ENCODE data around the gene PRDM16. TPM values are rescaled to one million over a fixed set of nuclear protein-coding genes. Genes with fewer than 3 reads are reported as not detected.

PRDM16 gene
- total RNA-seq, 1 experiment from 2014 or later = 0.17 TPM

DNA sequence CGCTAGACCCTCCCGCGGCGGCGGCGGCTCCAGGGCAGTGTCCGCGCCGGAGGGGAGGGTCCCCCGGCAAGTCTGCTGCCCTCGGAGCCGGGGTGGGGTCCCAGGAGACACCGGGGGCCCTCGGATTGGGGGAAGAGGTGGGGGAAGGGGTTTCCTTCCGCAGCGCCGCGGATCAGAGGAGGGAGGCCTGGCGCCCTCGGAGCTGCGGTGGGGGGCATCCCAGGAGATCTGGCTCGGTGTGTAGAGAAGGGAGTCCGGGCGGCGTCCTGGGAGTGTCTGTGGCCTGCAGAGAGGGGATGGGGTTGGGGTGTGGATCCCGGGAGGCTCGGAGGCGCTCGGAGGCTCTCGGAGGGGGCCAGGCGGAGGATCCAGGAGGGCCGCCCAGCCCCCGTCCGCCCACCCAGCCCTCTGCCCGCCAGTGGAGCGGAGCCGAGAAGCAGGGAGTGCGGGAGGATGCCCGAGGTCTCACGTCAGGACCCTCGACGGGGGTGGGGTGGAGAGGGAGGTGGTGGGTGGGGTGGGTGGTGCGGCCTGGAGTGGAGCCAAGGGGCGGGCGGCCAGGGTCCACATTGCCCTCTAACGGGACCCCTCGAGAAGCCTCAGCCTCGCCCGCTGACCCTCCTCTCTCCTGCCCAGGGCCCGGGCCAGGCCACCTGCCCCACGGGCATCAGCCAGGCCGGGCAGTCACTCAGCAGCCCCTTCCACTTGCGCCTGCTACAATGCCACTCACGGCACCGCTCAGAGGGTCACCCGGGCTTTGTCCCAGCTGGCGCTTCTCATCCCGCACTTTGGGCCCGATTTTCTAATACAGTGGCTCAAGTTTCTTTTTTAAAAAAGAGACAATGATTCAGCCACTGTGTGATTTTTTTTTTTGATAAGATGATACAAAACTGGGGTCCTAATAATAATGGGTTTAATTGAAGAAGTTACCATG is 325.3 kb downstream of the PRDM16 start:
- Histone ChIP-seq H3K9ac (ENCODE audit: extremely low read depth, insufficient read length, low read length) (no peak overlapping the region), H3K23me2 (ENCODE audit: insufficient read length, low read depth, low read length, poor library complexity, severe bottlenecking) (peaks cover 7% of the 10 kb centered on the region), H4K5ac (ENCODE audit: insufficient read length, low read depth, low read length) (no peak overlapping the region), H2BK120ac (ENCODE audit: low read depth, low read length, poor library complexity, severe bottlenecking) (no peak overlapping the region), H3K18ac (ENCODE audit: insufficient read length, low read depth, low read length) (no peak overlapping the region), H2AFZ (ENCODE audit: low read length) (no peak overlapping the region), H3K9me3 (ENCODE audit: control insufficient read depth, low read depth, low read length) (no peaks in the 10 kb centered on the region), H3K79me1 (ENCODE audit: insufficient read depth, low read depth, low read length, poor library complexity, severe bottlenecking) (no peaks in the 10 kb centered on the region), H4K91ac (ENCODE audit: insufficient read length, low read depth, low read length) (no peak overlapping the region), H2BK5ac (ENCODE audit: insufficient read length, low read length) (no peak overlapping the region), H3K56ac (ENCODE audit: insufficient read length, low read depth, low read length) (no peak overlapping the region), H2BK12ac (ENCODE audit: insufficient read length, low read depth, low read length) (no peak overlapping the region), H4K20me1 (ENCODE audit: control insufficient read depth, insufficient read depth, insufficient read length) (no peaks in the 10 kb centered on the region), H3K27ac (ENCODE audit: insufficient read length, low read depth, low read length) (no peak overlapping the region), H2BK15ac (ENCODE audit: low read depth, low read length) (no peak overlapping the region), H3K14ac (ENCODE audit: insufficient read depth, low read length) (0 out of 2 replicates have a peak overlapping the region, but pooled peaks have one; percentile 65), H3K27me3 (ENCODE audit: insufficient read depth, low read length) (peaks cover 21% of the 10 kb centered on the region; the same call in 1 of the 2 replicates), H3T11ph (ENCODE audit: low read length) (no peak overlapping the region), H4K8ac (replicated peaks; ENCODE audit: insufficient read length, low read depth, low read length) (no peak overlapping the region), H3K4me2 (ENCODE audit: insufficient read depth, insufficient read length, low read length) (peak overlapping the region; percentile 72), H3K4ac (ENCODE audit: low read depth, low read length) (no peak overlapping the region), H2AK5ac (ENCODE audit: insufficient read length, low read length) (no peak overlapping the region), H3K4me1 (ENCODE audit: insufficient read depth, low read length) (no peaks in the 10 kb centered on the region), H2BK20ac (ENCODE audit: low read depth, low read length, poor library complexity, severe bottlenecking) (no peak overlapping the region), H3K79me2 (ENCODE audit: insufficient read depth, low read length) (no peaks in the 10 kb centered on the region), H3K23ac (ENCODE audit: insufficient read length, low read depth, low read length) (no peak overlapping the region)
- no CpG with 5 or more reads among the region's 59 CpGs for WGBS (ENCODE audit: extremely low coverage, insufficient read length, low lambda C conversion rate)
- H3K9me3 Mint-ChIP-seq = no peaks in the 10 kb centered on the region; a peak in 1 of 5 replicates
- peaks cover 62% of the 10 kb centered on the region for H3K27me3 Mint-ChIP-seq (ENCODE audit: low read depth)
- H3K4me3 Mint-ChIP-seq = peak overlapping the region; percentile 62 to 67
- no peak overlapping the region for H3K27ac Mint-ChIP-seq
- TF ChIP-seq, protein P1, sequence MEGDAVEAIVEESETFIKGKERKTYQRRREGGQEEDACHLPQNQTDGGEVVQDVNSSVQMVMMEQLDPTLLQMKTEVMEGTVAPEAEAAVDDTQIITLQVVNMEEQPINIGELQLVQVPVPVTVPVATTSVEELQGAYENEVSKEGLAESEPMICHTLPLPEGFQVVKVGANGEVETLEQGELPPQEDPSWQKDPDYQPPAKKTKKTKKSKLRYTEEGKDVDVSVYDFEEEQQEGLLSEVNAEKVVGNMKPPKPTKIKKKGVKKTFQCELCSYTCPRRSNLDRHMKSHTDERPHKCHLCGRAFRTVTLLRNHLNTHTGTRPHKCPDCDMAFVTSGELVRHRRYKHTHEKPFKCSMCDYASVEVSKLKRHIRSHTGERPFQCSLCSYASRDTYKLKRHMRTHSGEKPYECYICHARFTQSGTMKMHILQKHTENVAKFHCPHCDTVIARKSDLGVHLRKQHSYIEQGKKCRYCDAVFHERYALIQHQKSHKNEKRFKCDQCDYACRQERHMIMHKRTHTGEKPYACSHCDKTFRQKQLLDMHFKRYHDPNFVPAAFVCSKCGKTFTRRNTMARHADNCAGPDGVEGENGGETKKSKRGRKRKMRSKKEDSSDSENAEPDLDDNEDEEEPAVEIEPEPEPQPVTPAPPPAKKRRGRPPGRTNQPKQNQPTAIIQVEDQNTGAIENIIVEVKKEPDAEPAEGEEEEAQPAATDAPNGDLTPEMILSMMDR (conservative IDR thresholded peaks at IDR 0.05) = no peak
- no peaks in the 10 kb centered on the region for H3K36me3 Mint-ChIP-seq (ENCODE audit: insufficient read depth in 1 of 3, low read depth in 3 of 3)
- peaks cover 23 to 38% of the 10 kb centered on the region in 2 experiments for H3K4me1 Mint-ChIP-seq
- no peak for DNase-seq

All from H9 (cell line).